PC-9 (cell line): ENCODE results near the gene ABCB6. TPM values are rescaled to one million over a fixed set of nuclear protein-coding genes. Genes with fewer than 3 reads are reported as not detected.
"Not testable (repeated sequence)": the region's sequence is repeated elsewhere in the genome, so short reads cannot be mapped to it uniquely, and the experiment has no call there.

Experiments
- BruUV-seq: library from RNA; stranded (reverse); fragments of 400-500 nt; replicated peaks from 2 replicates; lab custom pipeline; 2021; lab: Mats Ljungman, UMichigan
- CTCF ChIA-PET: fragments of 300-600 bp; sonication (Branson Sonifier 250); formaldehyde crosslinking; loops from one replicate; lab custom pipeline; 2022; ENCODE audit warnings: antibody characterized with exemption; lab: Charles Lee
- POLR2A ChIA-PET: fragments of 300-600 bp; sonication (Branson Sonifier 250); formaldehyde crosslinking; loops from one replicate; lab custom pipeline; 2022; ENCODE audit warnings: antibody characterized with exemption; ENCODE audit not compliant: unreplicated experiment; lab: Charles Lee
- DNase-seq, 2 experiments: peaks; one replicate each; pipeline versions ENCODE4 v3.0.0 to v3.0.0-alpha.2; 2015 to 2022; ENCODE audit warnings: mixed read lengths in 1 of 2
- H2AFZ ChIP-seq: fragments of 200-600 bp; sonication (generic); 2 replicates; pipeline ENCODE4 v1.8.1; 2017; ENCODE audit warnings: antibody characterized with exemption
- H3F3A ChIP-seq: fragments of 200-600 bp; sonication (generic); 2 replicates; pipeline ENCODE4 v1.8.1; 2017; ENCODE audit warnings: antibody characterized with exemption, mild to moderate bottlenecking, low read depth; ENCODE audit not compliant: insufficient read depth
- H3K27ac ChIP-seq: fragments of 200-600 bp; sonication (generic); 2 replicates; pipeline ENCODE4 v1.6.1; 2016; ENCODE audit warnings: mixed run types
- H3K27me3 ChIP-seq: fragments of 200-600 bp; sonication (generic); 2 replicates; pipeline ENCODE4 v1.6.1; 2016; ENCODE audit warnings: low read depth, mixed run types; ENCODE audit not compliant: insufficient read depth
- H3K36me3 ChIP-seq: fragments of 200-600 bp; sonication (generic); 2 replicates; pipeline ENCODE4 v1.6.1; 2016; ENCODE audit warnings: low read depth, mixed run types
- H3K4me1 ChIP-seq: fragments of 200-600 bp; sonication (generic); replicated peaks from 2 replicates; pipeline ENCODE4 v1.6.1; 2016; ENCODE audit warnings: mixed run types; ENCODE audit not compliant: insufficient read depth
- H3K4me2 ChIP-seq: fragments of 200-600 bp; sonication (generic); 2 replicates; pipeline ENCODE4 v1.6.1; 2017; ENCODE audit warnings: mixed run types
- H3K4me3 ChIP-seq: fragments of 200-600 bp; sonication (generic); 2 replicates; pipeline ENCODE4 v1.6.1; 2016; ENCODE audit warnings: mixed run types
- H3K79me2 ChIP-seq: fragments of 200-600 bp; sonication (generic); 2 replicates; pipeline ENCODE4 v1.6.1; 2017; ENCODE audit warnings: low read depth, mixed run types
- H3K9me2 ChIP-seq: fragments of 200-600 bp; sonication (generic); 2 replicates; pipeline ENCODE4 v1.8.1; 2017; ENCODE audit warnings: mild to moderate bottlenecking; ENCODE audit not compliant: insufficient read depth
- H3K9me3 ChIP-seq: fragments of 200-600 bp; sonication (generic); 2 replicates; pipeline ENCODE4 v1.8.1; 2016; ENCODE audit warnings: low read depth; ENCODE audit not compliant: insufficient read depth
- H4K20me1 ChIP-seq: fragments of 200-600 bp; sonication (generic); 2 replicates; pipeline ENCODE4 v1.8.1; 2017; ENCODE audit not compliant: insufficient read depth
- EZH2 ChIP-seq: fragments of 200-600 bp; sonication (generic); IDR thresholded peaks from 2 replicates; pipeline ENCODE4 v1.8.0; 2017; ENCODE audit warnings: antibody characterized with exemption, low read depth
- intact Hi-C: fragments of 100-400 bp; cut with micrococcal nuclease; formaldehyde crosslinking; loops from one replicate; pipeline ENCODE4 v1.10.0; 2022; ENCODE audit not compliant: unreplicated experiment
- total RNA-seq: library from RNA; stranded (reverse); gene quantifications from 2 replicates; pipeline ENCODE4 v1.2.3, GENCODE V29; 2021
- TF ChIP-seq, protein P1 (sequence below): fragments of 200-600 bp; sonication (generic); conservative IDR thresholded peaks from 2 replicates; pipeline ENCODE4 v1.6.1; 2017; ENCODE audit warnings: mixed run types, antibody characterized with exemption, mild to moderate bottlenecking, moderate library complexity

The ABCB6 gene
- total RNA-seq, 1 experiment from 2014 or later: 41.4 TPM

- Histone ChIP-seq H3K4me3 (no peak overlapping the region), H4K20me1 (no peaks in the 10 kb centered on the region), H3K27me3 (no peaks in the 10 kb centered on the region), H3K9me3 (no peaks in the 10 kb centered on the region), H3K4me2 (no peak overlapping the region), H3F3A (peaks cover 14% of the 10 kb centered on the region; the same call in 1 of the 2 replicates), H3K4me1 (peaks cover 18% of the 10 kb centered on the region), H3K36me3 (no peaks in the 10 kb centered on the region), H3K27ac (no peak overlapping the region), H3K79me2 (no peaks in the 10 kb centered on the region), H2AFZ (no peak overlapping the region), H3K9me2 (no peaks in the 10 kb centered on the region)
- DNase-seq: no peak
- CTCF ChIA-PET: interaction anchor here (0.7 kb wide), 1 partner anchor 31 kb away, joined by 3 read pairs; no protein-coding TSS in a partner anchor
- intact Hi-C loops: no loop called here
- no peak for TF ChIP-seq EZH2
- TF ChIP-seq, protein P1, sequence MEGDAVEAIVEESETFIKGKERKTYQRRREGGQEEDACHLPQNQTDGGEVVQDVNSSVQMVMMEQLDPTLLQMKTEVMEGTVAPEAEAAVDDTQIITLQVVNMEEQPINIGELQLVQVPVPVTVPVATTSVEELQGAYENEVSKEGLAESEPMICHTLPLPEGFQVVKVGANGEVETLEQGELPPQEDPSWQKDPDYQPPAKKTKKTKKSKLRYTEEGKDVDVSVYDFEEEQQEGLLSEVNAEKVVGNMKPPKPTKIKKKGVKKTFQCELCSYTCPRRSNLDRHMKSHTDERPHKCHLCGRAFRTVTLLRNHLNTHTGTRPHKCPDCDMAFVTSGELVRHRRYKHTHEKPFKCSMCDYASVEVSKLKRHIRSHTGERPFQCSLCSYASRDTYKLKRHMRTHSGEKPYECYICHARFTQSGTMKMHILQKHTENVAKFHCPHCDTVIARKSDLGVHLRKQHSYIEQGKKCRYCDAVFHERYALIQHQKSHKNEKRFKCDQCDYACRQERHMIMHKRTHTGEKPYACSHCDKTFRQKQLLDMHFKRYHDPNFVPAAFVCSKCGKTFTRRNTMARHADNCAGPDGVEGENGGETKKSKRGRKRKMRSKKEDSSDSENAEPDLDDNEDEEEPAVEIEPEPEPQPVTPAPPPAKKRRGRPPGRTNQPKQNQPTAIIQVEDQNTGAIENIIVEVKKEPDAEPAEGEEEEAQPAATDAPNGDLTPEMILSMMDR: no peak
- POLR2A ChIA-PET: no interaction called here
- BruUV-seq: no TSS peak
These were observed 13.6 kb downstream of the ABCB6 start for GRCh38 chr2:219205165-219205538.

DNA sequence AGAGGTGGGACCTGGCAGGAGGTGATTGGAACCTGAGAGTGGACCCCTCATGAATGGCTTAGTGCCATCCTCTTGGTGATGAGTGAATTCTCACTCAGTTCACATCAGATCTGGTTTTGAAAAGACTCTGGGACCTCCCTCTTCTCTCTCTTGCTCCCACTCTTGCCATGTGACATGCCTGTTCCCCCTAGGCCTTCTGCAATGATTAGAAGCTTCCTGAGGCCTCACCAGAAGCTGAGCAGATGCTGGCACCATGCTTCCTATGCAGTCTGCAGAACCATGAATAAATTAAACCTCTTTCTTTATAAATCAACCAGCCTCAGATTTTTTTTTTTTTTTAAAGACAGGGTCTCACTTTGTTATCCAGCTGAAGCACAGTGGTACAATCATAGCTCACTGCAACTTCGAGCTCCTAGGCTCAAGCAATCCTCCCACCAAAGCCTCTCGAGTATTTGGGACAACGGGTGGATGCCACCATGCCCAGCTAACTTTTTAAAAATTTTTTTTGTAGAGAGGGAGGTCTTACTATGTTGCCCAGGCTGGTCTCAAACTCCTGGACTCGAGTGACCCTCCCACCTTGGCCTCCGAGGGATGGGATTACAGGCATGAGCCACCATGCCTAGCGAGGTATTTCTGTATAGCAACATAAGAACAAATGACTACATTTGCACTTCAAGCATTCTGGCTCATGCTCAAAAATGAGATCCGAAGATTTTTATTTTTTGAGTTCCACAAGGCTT is 14.2 kb downstream of the ABCB6 start:
- Histone ChIP-seq H3K27me3 (no peaks in the 10 kb centered on the region), H4K20me1 (no peaks in the 10 kb centered on the region), H2AFZ (no peak overlapping the region), H3K79me2 (no peaks in the 10 kb centered on the region), H3K36me3 (no peaks in the 10 kb centered on the region), H3K4me3 (no peak overlapping the region), H3F3A (peaks cover 14% of the 10 kb centered on the region; the same call in 1 of the 2 replicates), H3K9me3 (no peaks in the 10 kb centered on the region), H3K9me2 (no peaks in the 10 kb centered on the region), H3K4me2 (no peak overlapping the region), H3K4me1 (peaks cover 18% of the 10 kb centered on the region), H3K27ac (no peak overlapping the region)
- DNase-seq: no peak
- BruUV-seq: no TSS peak
- ChIA-PET POLR2A (interaction anchor here (0.6 kb wide), 1 partner anchor 13 kb away, joined by 7 read pairs; no protein-coding TSS in a partner anchor), CTCF (no interaction called here)
- TF ChIP-seq, protein P1: no peak
- no peak for TF ChIP-seq EZH2
- intact Hi-C loops: no loop called here

GRCh38 chr2:219201331-219201730 is 17.4 kb downstream of the ABCB6 start:
- intact Hi-C loops, H2AFZ ChIP-seq, CTCF ChIA-PET, H3K36me3 ChIP-seq, H3K79me2 ChIP-seq, H3K4me2 ChIP-seq, BruUV-seq, H3K9me2 ChIP-seq, H4K20me1 ChIP-seq, H3K27ac ChIP-seq, DNase-seq, H3K27me3 ChIP-seq, POLR2A ChIA-PET, H3K4me1 ChIP-seq, H3F3A ChIP-seq, H3K9me3 ChIP-seq, H3K4me3 ChIP-seq: not testable (repeated sequence)

GRCh38 chr2:219200502-219201326 is 18.0 kb downstream of the ABCB6 start:
- H3K4me2 ChIP-seq, H3K27ac ChIP-seq, H2AFZ ChIP-seq, H3K4me3 ChIP-seq, CTCF ChIA-PET, POLR2A ChIA-PET, DNase-seq, H3K27me3 ChIP-seq, H4K20me1 ChIP-seq, H3K9me3 ChIP-seq, H3F3A ChIP-seq, H3K9me2 ChIP-seq, BruUV-seq, H3K36me3 ChIP-seq, intact Hi-C loops, H3K4me1 ChIP-seq, H3K79me2 ChIP-seq: not testable (repeated sequence)
